OCI-LY7 (cell line): Measurements from ENCODE around the gene SH3PXD2A. TPM values are rescaled to one million over a fixed set of nuclear protein-coding genes. Genes with fewer than 3 reads are reported as not detected.

ENCODE experiments used
- BruUV-seq: library from RNA; stranded (reverse); fragments of 400-500 nt; replicated peaks from 2 replicates; lab custom pipeline; 2021; lab: Mats Ljungman, UMichigan
- CTCF ChIA-PET: fragments of 300-600 bp; sonication (Branson Sonifier 250); formaldehyde crosslinking; loops from one replicate; lab custom pipeline; 2022; ENCODE audit warnings: antibody characterized with exemption; ENCODE audit not compliant: unreplicated experiment; lab: Charles Lee
- POLR2A ChIA-PET: fragments of 300-600 bp; sonication (Branson Sonifier 250); formaldehyde crosslinking; loops from one replicate; lab custom pipeline; 2022; ENCODE audit warnings: antibody characterized with exemption; lab: Charles Lee
- DNase-seq: peaks from one replicate; pipeline ENCODE4 v3.0.0-alpha.2; 2015; ENCODE audit warnings: low spot score
- H2AFZ ChIP-seq: fragments of 200-600 bp; sonication (generic), shearing (Covaris generic); 2 replicates; pipeline ENCODE4 v1.6.1; 2014; ENCODE audit warnings: mild to moderate bottlenecking, antibody characterized with exemption, low read length, moderate library complexity
- H3K27ac ChIP-seq: fragments of 200-600 bp; sonication (generic); 2 replicates; pipeline ENCODE4 v1.5.1; 2014; ENCODE audit warnings: mixed run types, low read depth, mild to moderate bottlenecking, moderate library complexity, low read length, inconsistent platforms; ENCODE audit not compliant: poor library complexity, severe bottlenecking
- H3K36me3 ChIP-seq: fragments of 200-600 bp; sonication (generic); 2 replicates; pipeline ENCODE4 v1.6.1; 2014; ENCODE audit warnings: mild to moderate bottlenecking, antibody characterized with exemption, low read length, moderate library complexity, mixed read lengths; ENCODE audit not compliant: insufficient read depth
- H3K4me1 ChIP-seq: fragments of 200-600 bp; sonication (generic); 2 replicates; pipeline ENCODE4 v1.5.1; 2014; ENCODE audit warnings: mild to moderate bottlenecking, low read length; ENCODE audit not compliant: insufficient read depth, poor library complexity, severe bottlenecking
- H3K4me2 ChIP-seq: fragments of 200-600 bp; sonication (generic); 2 replicates; pipeline ENCODE4 v1.6.1; 2014; ENCODE audit warnings: mild to moderate bottlenecking, low read length
- H3K4me3 ChIP-seq: fragments of 200-600 bp; sonication (generic); 2 replicates; pipeline ENCODE4 v1.5.1; 2014; ENCODE audit warnings: mild to moderate bottlenecking, low read depth, low read length; ENCODE audit not compliant: poor library complexity, severe bottlenecking
- H3K79me2 ChIP-seq: fragments of 200-600 bp; sonication (generic); 2 replicates; pipeline ENCODE4 v1.6.1; 2016; ENCODE audit warnings: low read depth, mild to moderate bottlenecking, low read length, moderate library complexity, mixed read lengths; ENCODE audit not compliant: insufficient read depth
- H3K9me2 ChIP-seq: fragments of 200-600 bp; sonication (generic); 2 replicates; pipeline ENCODE4 v1.6.1; 2016; ENCODE audit warnings: mild to moderate bottlenecking, low read length, mixed read lengths; ENCODE audit not compliant: insufficient read depth
- H3K9me3 ChIP-seq: fragments of 200-600 bp; sonication (generic); 2 replicates; pipeline ENCODE4 v1.6.1; 2014; ENCODE audit warnings: mild to moderate bottlenecking, mixed run types, low read length, mixed read lengths
- H4K20me1 ChIP-seq: fragments of 200-600 bp; sonication (generic); 2 replicates; pipeline ENCODE4 v1.6.1; 2014; ENCODE audit warnings: mild to moderate bottlenecking, antibody characterized with exemption, low read length, moderate library complexity, mixed read lengths; ENCODE audit not compliant: insufficient read depth
- CTCF ChIP-seq: fragments of 200-600 bp; sonication (generic); conservative IDR thresholded peaks from 2 replicates; pipeline ENCODE4 v1.5.1; 2014; ENCODE audit warnings: mild to moderate bottlenecking, antibody characterized with exemption, low read length, moderate library complexity, mixed read lengths
- EZH2phosphoT487 ChIP-seq: fragments of 200-600 bp; sonication (generic); IDR thresholded peaks from 2 replicates; pipeline ENCODE4 v1.6.1; 2018; ENCODE audit warnings: low read depth, borderline replicate concordance, mild to moderate bottlenecking, mixed run types, antibody characterized with exemption, low read length, moderate library complexity, mixed read lengths
- intact Hi-C: fragments of 100-400 bp; cut with micrococcal nuclease; formaldehyde crosslinking; loops from one replicate; pipeline ENCODE4 v1.10.0; 2022; ENCODE audit not compliant: unreplicated experiment
- total RNA-seq, 2 experiments: library from RNA; depleted of rRNA in 1 of 2; stranded (reverse); fragments of >200 nt in 1 of 2; shearing (Covaris generic) in 1 of 2; gene quantifications; 2 replicates each; pipeline ENCODE4 v1.2.3, GENCODE V29; 2014 to 2022

The SH3PXD2A gene
- total RNA-seq, 2 experiments from 2014 or later = 0.85 to 5.9 TPM

GRCh38 chr10:103791291-103791690 is 64.1 kb downstream of the SH3PXD2A start:
- Histone ChIP-seq H3K9me2 (no peaks in the 10 kb centered on the region), H3K79me2 (no peaks in the 10 kb centered on the region), H3K4me2 (no peak overlapping the region), H3K36me3 (no peaks in the 10 kb centered on the region), H4K20me1 (no peaks in the 10 kb centered on the region), H3K9me3 (no peaks in the 10 kb centered on the region), H3K27ac (no peak overlapping the region), H3K4me3 (no peak overlapping the region), H2AFZ (no peak overlapping the region), H3K4me1 (no peaks in the 10 kb centered on the region)
- ChIA-PET POLR2A (no interaction called here), CTCF (interaction anchor here (0.5 kb wide), 1 partner anchor 9 kb away, joined by 5 read pairs; no protein-coding TSS in a partner anchor)
- TF ChIP-seq CTCF = no peak
- no peak for TF ChIP-seq EZH2phosphoT487
- intact Hi-C loops = no loop called here
- DNase-seq = no peak
- no TSS peak for BruUV-seq

GRCh38 chr10:103790580-103790979 is 64.8 kb downstream of the SH3PXD2A start:
- no peaks in the 10 kb centered on the region for H3K9me3 ChIP-seq
- H4K20me1 ChIP-seq = no peaks in the 10 kb centered on the region
- H2AFZ ChIP-seq = no peak overlapping the region
- intact Hi-C loops = no loop called here
- no peaks in the 10 kb centered on the region for H3K9me2 ChIP-seq
- CTCF ChIA-PET = no interaction called here
- no peaks in the 10 kb centered on the region for H3K4me1 ChIP-seq
- no peak for DNase-seq
- BruUV-seq = no TSS peak
- H3K27ac ChIP-seq = no peak overlapping the region
- TF ChIP-seq EZH2phosphoT487 = no peak
- no peak for TF ChIP-seq CTCF
- no peaks in the 10 kb centered on the region for H3K79me2 ChIP-seq
- H3K36me3 ChIP-seq = no peaks in the 10 kb centered on the region
- no peak overlapping the region for H3K4me3 ChIP-seq
- POLR2A ChIA-PET = no interaction called here
- no peak overlapping the region for H3K4me2 ChIP-seq

- Histone ChIP-seq H3K4me1 (no peaks in the 10 kb centered on the region), H3K9me2 (no peaks in the 10 kb centered on the region), H3K79me2 (no peaks in the 10 kb centered on the region), H3K36me3 (no peaks in the 10 kb centered on the region), H3K4me3 (no peak overlapping the region), H2AFZ (no peak overlapping the region), H3K27ac (no peak overlapping the region), H3K4me2 (no peak overlapping the region), H3K9me3 (no peaks in the 10 kb centered on the region), H4K20me1 (no peaks in the 10 kb centered on the region)
- no TSS peak for BruUV-seq
- intact Hi-C loops = no loop called here
- ChIA-PET CTCF (no interaction called here), POLR2A (interaction anchor here (0.7 to 1.8 kb wide), 2 partner anchors 17 to 79 kb away, joined by 3 to 4 read pairs; no protein-coding TSS in a partner anchor)
- no peak for DNase-seq
- no peak for TF ChIP-seq CTCF
- TF ChIP-seq EZH2phosphoT487 = no peak
These were observed 65.6 kb downstream of the SH3PXD2A start for GRCh38 chr10:103789771-103790201.
